Activated CD8-positive, alpha-beta T cell treated with anti-CD3 and anti-CD28 coated beads for 36 hours (primary cell): Measurements from ENCODE around the gene DOCK3. TPM values are rescaled to one million over a fixed set of nuclear protein-coding genes. Genes with fewer than 3 reads are reported as not detected.

Source experiments
- ATAC-seq: fragments of 200-7000 bp; cut with Tn5 transposase; one replicate; pipeline ENCODE4 v1.10.0; 2021; ENCODE audit warnings: mild to moderate bottlenecking, moderate library complexity
- CTCF ChIA-PET: fragments of 350-600 bp; sonication (Branson Sonifier 250); formaldehyde crosslinking; loops from one replicate; lab custom pipeline; 2021; ENCODE audit warnings: antibody characterized with exemption; lab: Charles Lee
- POLR2A ChIA-PET: fragments of 350-600 bp; sonication (Branson Sonifier 250); formaldehyde crosslinking; loops from one replicate; lab custom pipeline; 2021; ENCODE audit warnings: antibody characterized with exemption; lab: Charles Lee
- DNase-seq: peaks from one replicate; pipeline ENCODE4 v3.0.0-alpha.2; 2020
- H3K27ac Mint-ChIP-seq: one replicate; pipeline ENCODE4 v1.8.0; 2021; ENCODE audit warnings: mild to moderate bottlenecking, mixed read lengths
- H3K27me3 Mint-ChIP-seq: one replicate; pipeline ENCODE4 v1.8.0; 2021; ENCODE audit warnings: mixed read lengths
- H3K36me3 Mint-ChIP-seq: one replicate; pipeline ENCODE4 v1.8.0; 2021; ENCODE audit warnings: low read depth, mixed read lengths
- H3K4me1 Mint-ChIP-seq: one replicate; pipeline ENCODE4 v1.8.0; 2021; ENCODE audit warnings: low read depth, mixed read lengths
- H3K4me3 Mint-ChIP-seq: one replicate; pipeline ENCODE4 v1.8.0; 2021; ENCODE audit warnings: mild to moderate bottlenecking, moderate library complexity, mixed read lengths
- H3K9me3 Mint-ChIP-seq: one replicate; pipeline ENCODE4 v1.8.0; 2021; ENCODE audit warnings: mixed read lengths
- intact Hi-C: fragments of 100-400 bp; cut with micrococcal nuclease; formaldehyde crosslinking; loops from one replicate; pipeline ENCODE4 v1.10.0; 2022
- total RNA-seq, 2 experiments: library from RNA; stranded (reverse); gene quantifications; one replicate each; pipeline ENCODE4 v1.2.3, GENCODE V29; 2021
- TF ChIP-seq, protein P1 (sequence below): fragments of 200-600 bp; IDR thresholded peaks from one replicate; pipeline ENCODE4 v1.8.0; 2022; ENCODE audit warnings: antibody characterized with exemption, mild to moderate bottlenecking

Gene DOCK3
- total RNA-seq, 2 experiments from 2014 or later: 3.6 to 4.2 TPM

DNA sequence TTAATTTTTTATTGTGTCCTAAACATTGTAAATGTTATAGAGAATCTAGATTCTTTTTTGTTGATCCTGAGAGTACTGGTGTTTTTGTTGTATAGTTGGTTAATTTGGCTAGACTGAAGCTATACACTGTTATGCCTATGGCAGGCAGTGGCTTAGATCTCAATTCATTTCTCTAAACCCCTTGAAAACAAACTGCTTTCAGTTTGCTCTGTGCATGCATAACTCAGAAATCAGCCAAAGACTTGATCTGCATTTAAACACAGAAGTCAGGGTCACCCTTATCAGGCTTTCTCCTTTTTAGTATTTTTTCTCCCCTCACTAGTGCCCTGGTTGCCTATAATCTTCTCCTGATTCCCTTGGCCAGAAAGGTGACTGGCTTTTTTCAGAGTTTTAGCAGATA is 360.9 kb downstream of the DOCK3 start:
- H3K27ac Mint-ChIP-seq: no peak overlapping the region
- TF ChIP-seq, protein P1, sequence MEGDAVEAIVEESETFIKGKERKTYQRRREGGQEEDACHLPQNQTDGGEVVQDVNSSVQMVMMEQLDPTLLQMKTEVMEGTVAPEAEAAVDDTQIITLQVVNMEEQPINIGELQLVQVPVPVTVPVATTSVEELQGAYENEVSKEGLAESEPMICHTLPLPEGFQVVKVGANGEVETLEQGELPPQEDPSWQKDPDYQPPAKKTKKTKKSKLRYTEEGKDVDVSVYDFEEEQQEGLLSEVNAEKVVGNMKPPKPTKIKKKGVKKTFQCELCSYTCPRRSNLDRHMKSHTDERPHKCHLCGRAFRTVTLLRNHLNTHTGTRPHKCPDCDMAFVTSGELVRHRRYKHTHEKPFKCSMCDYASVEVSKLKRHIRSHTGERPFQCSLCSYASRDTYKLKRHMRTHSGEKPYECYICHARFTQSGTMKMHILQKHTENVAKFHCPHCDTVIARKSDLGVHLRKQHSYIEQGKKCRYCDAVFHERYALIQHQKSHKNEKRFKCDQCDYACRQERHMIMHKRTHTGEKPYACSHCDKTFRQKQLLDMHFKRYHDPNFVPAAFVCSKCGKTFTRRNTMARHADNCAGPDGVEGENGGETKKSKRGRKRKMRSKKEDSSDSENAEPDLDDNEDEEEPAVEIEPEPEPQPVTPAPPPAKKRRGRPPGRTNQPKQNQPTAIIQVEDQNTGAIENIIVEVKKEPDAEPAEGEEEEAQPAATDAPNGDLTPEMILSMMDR: no peak
- ATAC-seq: no peak
- peaks cover 4% of the 10 kb centered on the region for H3K9me3 Mint-ChIP-seq
- no peak overlapping the region for H3K4me3 Mint-ChIP-seq
- no peak for DNase-seq
- H3K4me1 Mint-ChIP-seq: peaks cover 2% of the 10 kb centered on the region
- H3K27me3 Mint-ChIP-seq: no peaks in the 10 kb centered on the region
- CTCF ChIA-PET: no interaction called here
- intact Hi-C loops: no loop called here
- peaks cover 1% of the 10 kb centered on the region for H3K36me3 Mint-ChIP-seq
- POLR2A ChIA-PET: no interaction called here

DNA sequence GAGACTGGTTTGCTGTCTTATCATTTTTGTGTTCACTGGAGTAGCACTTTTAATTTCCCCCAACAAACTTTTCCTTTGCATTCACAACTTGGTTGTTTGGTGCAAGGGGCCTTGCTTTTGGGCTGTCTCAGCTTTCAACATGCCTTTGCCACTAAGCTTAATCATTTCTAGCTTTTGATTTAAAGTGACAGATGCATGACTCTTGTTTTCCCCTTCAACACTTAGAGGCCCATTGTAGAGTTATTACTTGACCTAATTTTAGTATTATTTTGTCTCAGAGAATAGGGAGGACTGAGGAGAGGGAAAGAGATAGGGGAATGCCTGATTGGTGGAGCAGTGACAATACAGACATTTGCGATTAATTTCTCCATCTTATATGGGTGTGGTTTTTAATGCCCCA is 370.3 kb downstream of the DOCK3 start:
- DNase-seq: no peak
- H3K9me3 Mint-ChIP-seq: no peaks in the 10 kb centered on the region
- ChIA-PET POLR2A (interaction anchor here (0.7 kb wide), 1 partner anchor 225 kb away, joined by 4 read pairs; no protein-coding TSS in a partner anchor), CTCF (interaction anchor here (1.0 to 1.6 kb wide), 2 partner anchors 12 to 73 kb away, joined by 3 to 6 read pairs; no protein-coding TSS in a partner anchor)
- H3K36me3 Mint-ChIP-seq: no peaks in the 10 kb centered on the region
- peaks cover 11% of the 10 kb centered on the region for H3K4me1 Mint-ChIP-seq
- H3K27ac Mint-ChIP-seq: no peak overlapping the region
- no peak overlapping the region for H3K4me3 Mint-ChIP-seq
- ATAC-seq: peak; percentile 30
- intact Hi-C loops: no loop called here
- TF ChIP-seq, protein P1: no peak
- H3K27me3 Mint-ChIP-seq: no peaks in the 10 kb centered on the region

DNA sequence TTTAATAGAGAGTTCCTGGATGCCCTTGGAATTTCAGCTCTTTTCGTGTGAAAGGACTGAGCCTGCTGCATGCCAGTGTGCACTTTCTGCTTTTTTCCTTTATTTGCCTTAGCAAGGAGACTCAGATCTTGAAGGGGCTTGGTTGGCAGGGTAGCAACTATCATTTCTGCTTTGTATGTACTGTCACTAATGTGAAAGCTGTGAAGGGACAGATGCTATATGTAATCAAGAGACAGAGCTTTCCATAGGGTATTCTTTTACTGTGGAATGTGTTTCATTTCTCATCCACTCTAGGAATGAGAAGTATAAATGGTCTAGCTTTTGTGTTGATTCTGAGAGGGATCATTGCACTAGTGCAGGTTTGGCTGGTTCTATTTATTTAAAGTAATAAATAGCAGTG is 377.8 kb downstream of the DOCK3 start:
- Mint-ChIP-seq H3K27ac (no peak overlapping the region), H3K4me3 (no peak overlapping the region), H3K9me3 (no peaks in the 10 kb centered on the region), H3K36me3 (no peaks in the 10 kb centered on the region), H3K4me1 (no peaks in the 10 kb centered on the region), H3K27me3 (no peaks in the 10 kb centered on the region)
- intact Hi-C loops: no loop called here
- ATAC-seq (no peak), DNase-seq (no peak)
- CTCF ChIA-PET: no interaction called here
- TF ChIP-seq, protein P1: no peak
- POLR2A ChIA-PET: no interaction called here

DNA sequence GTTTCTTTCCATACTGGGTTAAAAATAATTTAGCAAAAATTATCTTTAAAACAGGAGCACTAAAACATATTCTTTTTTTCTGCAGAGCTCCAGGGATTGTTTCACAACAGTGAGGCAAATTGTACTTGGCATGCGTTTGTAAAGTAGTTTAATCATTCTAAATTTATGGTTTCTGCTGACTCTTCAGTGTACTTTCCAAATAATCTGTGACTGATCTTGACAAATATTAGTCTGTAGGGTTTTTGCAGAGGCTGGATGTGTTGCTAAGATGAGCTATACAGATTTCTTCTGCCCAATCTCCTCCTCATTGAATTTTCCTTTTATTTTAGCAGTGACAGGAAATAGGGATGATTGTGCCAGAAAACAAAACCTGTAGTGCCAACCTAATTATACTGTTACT is 382.4 kb downstream of the DOCK3 start:
- Mint-ChIP-seq H3K4me1 (no peaks in the 10 kb centered on the region), H3K9me3 (no peaks in the 10 kb centered on the region), H3K27me3 (no peaks in the 10 kb centered on the region), H3K27ac (no peak overlapping the region), H3K36me3 (no peaks in the 10 kb centered on the region), H3K4me3 (no peak overlapping the region)
- ATAC-seq: no peak
- TF ChIP-seq, protein P1: no peak
- intact Hi-C loops: no loop called here
- ChIA-PET POLR2A (no interaction called here), CTCF (no interaction called here)
- DNase-seq: no peak

DNA sequence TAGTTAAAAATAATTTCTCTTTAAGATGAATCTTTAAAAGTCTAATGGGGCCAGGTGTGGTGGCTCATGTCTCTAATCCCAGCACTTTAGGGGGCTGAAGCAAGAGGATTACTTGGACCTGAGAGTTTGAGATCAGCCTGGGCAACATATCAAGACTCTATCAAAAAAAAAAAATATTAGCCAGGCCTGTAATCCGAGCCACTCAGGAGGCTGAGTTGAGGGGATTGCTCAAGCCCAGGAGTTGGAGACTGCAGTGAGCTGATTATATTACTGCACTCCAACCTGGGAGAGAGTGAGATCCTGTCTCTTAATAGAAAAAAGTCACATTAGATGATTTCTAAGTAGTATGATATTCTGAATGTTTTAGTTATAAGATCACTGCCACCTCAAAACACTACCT is 388.3 kb downstream of the DOCK3 start:
- Mint-ChIP-seq H3K9me3 (no peaks in the 10 kb centered on the region), H3K4me1 (peaks cover 2% of the 10 kb centered on the region), H3K36me3 (no peaks in the 10 kb centered on the region), H3K27ac (no peak overlapping the region), H3K4me3 (no peak overlapping the region), H3K27me3 (peaks cover 2% of the 10 kb centered on the region)
- TF ChIP-seq, protein P1: no peak
- DNase-seq: no peak
- ChIA-PET CTCF (interaction anchor here (1.6 kb wide), 1 partner anchor 91 kb away, joined by 5 read pairs; no protein-coding TSS in a partner anchor), POLR2A (no interaction called here)
- intact Hi-C loops: no loop called here
- no peak for ATAC-seq
